Gastrocnemius medialis (tissue), 4 donors: ENCODE results near the gene CEP112. TPM values are rescaled to one million over a fixed set of nuclear protein-coding genes. Genes with fewer than 3 reads are reported as not detected.

Experiments
- ATAC-seq, 2 donors: fragments of 150-250 bp; one replicate each; pipeline ENCODE4 v1.9.1; 2016
- DNase-seq, 2 donors: peaks; one replicate each; pipeline ENCODE4 v3.0.0-alpha.2; 2019
- H3K27ac ChIP-seq, 4 donors: fragments of 200-600 bp; sonication (generic); 1 replicate in 1 of 4; 2 replicates in 3 of 4; pipeline ENCODE4 v1.5.1; 2016 to 2018; ENCODE audit warnings: mild to moderate bottlenecking in 2 of 4, moderate library complexity in 1 of 4
- H3K27me3 ChIP-seq, 3 donors: fragments of 200-600 bp; sonication (generic) in 2 of 3; 1 replicate in 1 of 3; 2 replicates in 2 of 3; pipeline versions ENCODE4 v1.5.1 to v1.6.0; 2016 to 2019; ENCODE audit warnings: mild to moderate bottlenecking in 1 of 3, moderate library complexity in 1 of 3
- H3K36me3 ChIP-seq, 2 donors: fragments of 200-600 bp; sonication (generic) in 1 of 2; one replicate each; pipeline ENCODE4 v1.5.1; 2017 to 2018
- H3K4me1 ChIP-seq, 2 donors: fragments of 200-600 bp; sonication (generic) in 1 of 2; one replicate each; pipeline ENCODE4 v1.5.1; 2016 to 2017; ENCODE audit warnings: mild to moderate bottlenecking in 2 of 2
- H3K4me3 ChIP-seq, 4 donors: fragments of 200-600 bp; sonication (generic) in 3 of 4; 1 replicate in 1 of 4; 2 replicates in 3 of 4; pipeline ENCODE4 v1.5.1; 2016 to 2019; ENCODE audit warnings: mild to moderate bottlenecking in 2 of 4
- H3K9me3 ChIP-seq, 3 donors: fragments of 200-600 bp; sonication (generic) in 2 of 3; 1 replicate in 1 of 3; 2 replicates in 2 of 3; pipeline ENCODE4 v1.5.1; 2016 to 2019
- POLR2A ChIP-seq, 2 donors: fragments of 450-650 bp; IDR thresholded peaks; one replicate each; pipeline ENCODE4 v1.6.1; 2017; ENCODE audit warnings: antibody characterized with exemption in 2 of 2, mild to moderate bottlenecking in 2 of 2, moderate library complexity in 2 of 2
- in situ Hi-C, 4 donors: fragments of 200-750 bp; cut with MboI; loops; one replicate each; pipeline versions ENCODE4 v1.15.0 to v1.8.0; 2017; ENCODE audit warnings: low sequenced_read_pairs in 4 of 4
- intact Hi-C: fragments of 100-400 bp; cut with DNase I; formaldehyde crosslinking; loops from one replicate; pipeline ENCODE4 v1.15.1; 2023; ENCODE audit warnings: low total_unique reads
- total RNA-seq, 4 donors: library from RNA; depleted of rRNA; stranded (reverse); fragments of >200 nt; gene quantifications; one replicate each; pipeline versions ENCODE4 v1.1.0 to v1.2.3, GENCODE V29; 2016
- TF ChIP-seq, protein P1 (sequence below), 5 experiments: fragments of 450-650 bp in 3 of 5; fragments of 200-600 bp in 2 of 5; sonication (generic) in 2 of 5; IDR thresholded peaks in 4 of 5; conservative IDR thresholded peaks in 1 of 5; 1 replicate in 4 of 5; 2 replicates in 1 of 5; pipeline ENCODE4 v1.5.1; 2016 to 2019; ENCODE audit warnings: antibody characterized with exemption in 5 of 5, mild to moderate bottlenecking in 3 of 5, moderate library complexity in 3 of 5

CEP112 gene
- total RNA-seq, 4 donors from 2014 or later = 6.1 to 8.7 (median 7.1) TPM

DNA sequence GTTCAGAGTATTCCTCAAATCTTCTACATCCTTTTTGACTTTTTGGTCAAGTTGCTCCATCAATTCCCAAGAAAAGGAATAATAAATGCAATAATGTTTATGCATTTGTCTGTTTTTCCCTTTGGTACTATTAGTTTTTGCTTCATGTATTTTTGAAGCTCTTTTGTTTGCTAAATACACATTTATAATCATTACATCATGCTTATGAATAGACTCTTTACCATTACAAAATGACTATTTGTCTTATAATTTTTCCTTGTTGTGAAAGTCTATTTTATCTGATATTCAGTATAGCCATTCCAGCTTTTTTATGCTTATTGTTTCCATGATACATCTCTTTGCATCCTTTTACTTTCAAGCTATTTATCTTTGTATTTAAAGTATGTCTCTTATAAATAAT is 41.2 kb downstream of the CEP112 start:
- Histone ChIP-seq H3K27me3 (no peaks in the 10 kb centered on the region), H3K4me1 (no peaks in the 10 kb centered on the region), H3K36me3 (no peaks in the 10 kb centered on the region), H3K4me3 (no peak overlapping the region), H3K9me3 (no peaks in the 10 kb centered on the region), H3K27ac (no peak overlapping the region)
- no peak for ATAC-seq
- no peak for DNase-seq
- intact Hi-C loops = no loop called here
- TF ChIP-seq, protein P1, sequence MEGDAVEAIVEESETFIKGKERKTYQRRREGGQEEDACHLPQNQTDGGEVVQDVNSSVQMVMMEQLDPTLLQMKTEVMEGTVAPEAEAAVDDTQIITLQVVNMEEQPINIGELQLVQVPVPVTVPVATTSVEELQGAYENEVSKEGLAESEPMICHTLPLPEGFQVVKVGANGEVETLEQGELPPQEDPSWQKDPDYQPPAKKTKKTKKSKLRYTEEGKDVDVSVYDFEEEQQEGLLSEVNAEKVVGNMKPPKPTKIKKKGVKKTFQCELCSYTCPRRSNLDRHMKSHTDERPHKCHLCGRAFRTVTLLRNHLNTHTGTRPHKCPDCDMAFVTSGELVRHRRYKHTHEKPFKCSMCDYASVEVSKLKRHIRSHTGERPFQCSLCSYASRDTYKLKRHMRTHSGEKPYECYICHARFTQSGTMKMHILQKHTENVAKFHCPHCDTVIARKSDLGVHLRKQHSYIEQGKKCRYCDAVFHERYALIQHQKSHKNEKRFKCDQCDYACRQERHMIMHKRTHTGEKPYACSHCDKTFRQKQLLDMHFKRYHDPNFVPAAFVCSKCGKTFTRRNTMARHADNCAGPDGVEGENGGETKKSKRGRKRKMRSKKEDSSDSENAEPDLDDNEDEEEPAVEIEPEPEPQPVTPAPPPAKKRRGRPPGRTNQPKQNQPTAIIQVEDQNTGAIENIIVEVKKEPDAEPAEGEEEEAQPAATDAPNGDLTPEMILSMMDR (IDR thresholded peaks at IDR 0.05 in 4 of 5, conservative IDR thresholded peaks at IDR 0.05 in 1 of 5) = no peak
- no peak for TF ChIP-seq POLR2A (IDR thresholded peaks at IDR 0.05)
- in situ Hi-C loops = loop anchor here in 2 of 4 donors (25.0 kb wide), 1 partner anchor 863 kb away; no protein-coding TSS in a partner anchor

DNA sequence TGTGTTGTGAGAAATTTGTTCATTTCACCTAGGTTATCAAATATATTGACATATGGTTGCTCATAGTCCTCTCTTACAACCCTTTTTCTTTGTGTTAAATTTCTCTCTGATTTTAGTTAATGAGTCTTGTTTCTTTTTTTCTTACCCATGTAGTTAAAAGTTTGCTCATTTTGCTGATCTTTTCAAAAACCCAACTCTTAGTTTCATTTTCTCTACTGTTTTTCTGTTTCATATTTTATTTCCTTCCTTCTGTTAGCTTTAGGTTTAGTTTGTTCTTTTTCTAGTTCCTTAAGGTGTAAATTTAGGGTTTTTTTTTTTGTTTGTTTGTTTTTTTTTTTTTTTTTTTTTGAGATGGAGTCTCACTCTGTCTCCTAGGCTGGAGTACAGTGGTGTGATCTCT is 42.4 kb downstream of the CEP112 start:
- no peaks in the 10 kb centered on the region for H3K27me3 ChIP-seq
- H3K27ac ChIP-seq = no peak overlapping the region
- no peaks in the 10 kb centered on the region for H3K4me1 ChIP-seq
- no peak for ATAC-seq
- DNase-seq = no peak
- no peak for TF ChIP-seq POLR2A (IDR thresholded peaks at IDR 0.05)
- TF ChIP-seq, protein P1 (IDR thresholded peaks at IDR 0.05 in 4 of 5, conservative IDR thresholded peaks at IDR 0.05 in 1 of 5) = no peak
- H3K9me3 ChIP-seq = no peaks in the 10 kb centered on the region
- in situ Hi-C loops (no loop called here), intact Hi-C loops (no loop called here)
- no peaks in the 10 kb centered on the region for H3K36me3 ChIP-seq
- no peak overlapping the region for H3K4me3 ChIP-seq

DNA sequence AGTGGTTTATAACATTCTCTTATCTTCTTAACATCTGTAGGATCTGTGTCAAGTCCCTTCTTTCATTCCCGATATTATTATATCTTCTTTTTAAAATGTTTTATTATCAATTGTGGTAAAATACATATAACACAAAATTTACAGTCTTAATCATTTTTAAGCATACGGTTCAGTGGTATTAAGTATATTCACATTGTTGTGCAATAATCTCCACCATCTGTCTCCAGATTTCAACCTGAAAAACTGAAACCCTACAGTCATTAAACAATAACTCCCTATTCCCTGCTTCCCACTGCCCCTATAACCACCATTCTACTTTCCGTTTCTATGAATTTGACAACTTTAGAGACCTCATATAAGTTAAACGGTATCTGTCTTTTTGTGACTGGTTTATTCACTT is 45.5 kb downstream of the CEP112 start:
- no peaks in the 10 kb centered on the region for H3K4me1 ChIP-seq
- no peak for DNase-seq
- TF ChIP-seq POLR2A (IDR thresholded peaks at IDR 0.05) = no peak
- TF ChIP-seq, protein P1 (IDR thresholded peaks at IDR 0.05 in 4 of 5, conservative IDR thresholded peaks at IDR 0.05 in 1 of 5) = no peak

DNA sequence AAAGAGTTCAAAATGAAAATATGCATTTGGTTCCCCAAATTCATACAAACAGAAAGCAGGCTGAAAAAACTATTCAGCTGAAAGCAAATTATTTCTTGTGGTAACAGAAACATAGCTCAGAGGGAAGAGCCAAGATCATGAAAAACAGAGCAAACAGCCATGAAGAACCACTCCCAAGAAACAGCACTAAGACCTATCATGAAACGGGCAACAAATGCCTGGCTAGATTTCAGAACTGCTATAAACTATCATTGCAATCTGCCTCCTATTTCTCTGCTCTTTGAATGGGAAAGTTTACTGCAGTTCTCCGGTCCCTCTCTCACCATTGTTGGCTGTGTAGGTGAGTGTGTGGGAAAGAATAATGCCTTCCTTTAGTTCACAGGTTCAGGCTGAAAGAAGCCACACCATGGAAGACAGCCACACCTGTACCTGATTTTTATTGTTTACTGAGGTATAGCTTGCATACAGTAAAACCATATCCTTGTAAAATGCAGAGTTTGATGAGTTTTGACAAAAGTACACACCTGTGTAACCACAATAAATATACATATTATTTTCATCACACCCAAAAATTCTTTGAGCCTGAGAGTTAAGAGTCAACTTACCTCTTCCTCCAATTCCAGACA is 48.2 kb downstream of the CEP112 start:
- in situ Hi-C loops = no loop called here
- Histone ChIP-seq H3K27ac (no peak overlapping the region), H3K36me3 (peaks cover 0 to 2% of the 10 kb centered on the region in 2 donors), H3K27me3 (no peaks in the 10 kb centered on the region), H3K4me3 (no peak overlapping the region), H3K4me1 (no peaks in the 10 kb centered on the region), H3K9me3 (no peaks in the 10 kb centered on the region)
- no peak for ATAC-seq
- intact Hi-C loops = no loop called here
- DNase-seq = no peak
- TF ChIP-seq POLR2A (IDR thresholded peaks at IDR 0.05) = no peak
- TF ChIP-seq, protein P1 (IDR thresholded peaks at IDR 0.05 in 4 of 5, conservative IDR thresholded peaks at IDR 0.05 in 1 of 5) = no peak

More for the DNA sequence above, 45.5 kb downstream of the CEP112 start:
- Histone ChIP-seq H3K27me3 (no peaks in the 10 kb centered on the region), H3K36me3 (no peaks in the 10 kb centered on the region), H3K27ac (no peak overlapping the region), H3K9me3 (no peaks in the 10 kb centered on the region), H3K4me3 (no peak overlapping the region)
- ATAC-seq = no peak
- in situ Hi-C loops = no loop called here
- intact Hi-C loops = no loop called here

DNA sequence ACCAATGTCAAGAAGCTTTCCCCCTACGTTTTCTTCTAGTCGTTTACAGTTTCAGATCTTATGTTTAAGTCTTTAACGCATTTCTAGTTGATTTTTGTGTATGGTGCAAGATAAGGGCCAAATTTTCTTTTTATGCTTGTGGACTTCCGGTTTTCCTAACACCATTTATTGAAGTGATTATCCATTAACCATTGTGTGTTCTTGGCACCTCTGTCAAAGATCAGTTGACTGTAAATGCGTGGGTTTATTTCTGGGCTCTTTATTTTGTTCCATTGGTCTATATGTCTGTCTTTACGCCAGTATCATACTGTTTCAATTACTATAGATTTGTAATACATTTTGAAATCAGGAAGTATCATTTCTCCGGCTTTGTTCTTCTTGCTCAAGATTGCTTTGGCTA is 49.5 kb downstream of the CEP112 start:
- in situ Hi-C loops (no loop called here), intact Hi-C loops (no loop called here)
- no peak for TF ChIP-seq POLR2A (IDR thresholded peaks at IDR 0.05)
- TF ChIP-seq, protein P1 (IDR thresholded peaks at IDR 0.05 in 4 of 5, conservative IDR thresholded peaks at IDR 0.05 in 1 of 5) = no peak
- no peaks in the 10 kb centered on the region for H3K27me3 ChIP-seq
- H3K4me3 ChIP-seq = no peak overlapping the region
- ATAC-seq (no peak), DNase-seq (no peak)
- H3K4me1 ChIP-seq = no peaks in the 10 kb centered on the region
- no peaks in the 10 kb centered on the region for H3K9me3 ChIP-seq
- H3K27ac ChIP-seq = no peak overlapping the region
- peaks cover 0 to 5% of the 10 kb centered on the region in 2 donors for H3K36me3 ChIP-seq
